A549 (cell line): Measurements from ENCODE around the gene PTPRJ. TPM values are rescaled to one million over a fixed set of nuclear protein-coding genes. Genes with fewer than 3 reads are reported as not detected.

Experiments
- CBX2 ChIP-seq: fragments of 200-600 bp; sonication (generic); IDR thresholded peaks from 2 replicates; pipeline ENCODE4 v1.6.1; 2016; ENCODE audit warnings: low read depth, mild to moderate bottlenecking, borderline replicate concordance
- CEBPB ChIP-seq, 2 experiments: fragments of >200 bp in 1 of 2; sonication (Bioruptor Twin) in 1 of 2; formaldehyde crosslinking in 1 of 2; IDR thresholded peaks; 2 replicates each; pipeline ENCODE4 v1.6.1; 2012 to 2016
- EHF ChIP-seq: fragments of 250-450 bp; sonication (Bioruptor Pico); IDR thresholded peaks from 2 replicates; pipeline ENCODE4 v1.5.0; 2020; ENCODE audit warnings: mild to moderate bottlenecking
- EHMT2 ChIP-seq: fragments of 200-600 bp; sonication (generic); IDR thresholded peaks from 2 replicates; pipeline ENCODE4 v1.6.1; 2016; ENCODE audit warnings: antibody characterized with exemption, low read depth, mild to moderate bottlenecking, moderate library complexity
- EP300 ChIP-seq, 2 experiments: fragments of >200 bp; sonication (Bioruptor Twin); formaldehyde crosslinking; IDR thresholded peaks; 2 replicates in 1 of 2; 3 replicates in 1 of 2; pipeline ENCODE4 v1.6.1; 2016 to 2017
- ESRRA ChIP-seq: fragments of 150-350 bp; IDR thresholded peaks from 2 replicates; pipeline ENCODE4 v1.6.1; 2014; ENCODE audit warnings: mild to moderate bottlenecking, low read length, borderline replicate concordance
- FOSB ChIP-seq: fragments of 250-450 bp; sonication (Bioruptor Pico); IDR thresholded peaks from 2 replicates; pipeline ENCODE4 v1.5.0; 2020; ENCODE audit warnings: mild to moderate bottlenecking, moderate library complexity
- FOSL2 ChIP-seq, 2 experiments: fragments of 450-650 bp in 1 of 2; fragments of >200 bp in 1 of 2; sonication (Bioruptor Twin) in 1 of 2; formaldehyde crosslinking; IDR thresholded peaks; 2 replicates each; pipeline versions ENCODE4 v1.5.0 to v1.6.1; 2016 to 2020; ENCODE audit warnings: mild to moderate bottlenecking in 1 of 2, moderate library complexity in 1 of 2
- GATA3 ChIP-seq: IDR thresholded peaks from 2 replicates; pipeline ENCODE4 v1.6.1; 2012; ENCODE audit warnings: borderline replicate concordance
- HDAC2 ChIP-seq: fragments of 200-600 bp; sonication (generic); IDR thresholded peaks from 2 replicates; pipeline ENCODE4 v1.6.1; 2016
- HOXA7 ChIP-seq: fragments of 250-450 bp; sonication (Bioruptor Pico); IDR thresholded peaks from 2 replicates; pipeline ENCODE4 v1.5.0; 2020; ENCODE audit warnings: mild to moderate bottlenecking, moderate library complexity
- HOXB13 ChIP-seq: fragments of 250-450 bp; sonication (Bioruptor Pico); IDR thresholded peaks from 2 replicates; pipeline ENCODE4 v1.5.0; 2020; ENCODE audit warnings: low read depth, mild to moderate bottlenecking, moderate library complexity
- JUN ChIP-seq, 2 experiments: fragments of >200 bp; sonication (Bioruptor Twin); formaldehyde crosslinking; IDR thresholded peaks; 2 replicates in 1 of 2; 3 replicates in 1 of 2; pipeline ENCODE4 v1.6.1; 2016 to 2017
- KDM5A ChIP-seq: fragments of 200-600 bp; sonication (generic); IDR thresholded peaks from 2 replicates; pipeline ENCODE4 v1.6.1; 2016; ENCODE audit warnings: antibody characterized with exemption, mild to moderate bottlenecking
- MAFK ChIP-seq: fragments of 450-650 bp; IDR thresholded peaks from 2 replicates; pipeline ENCODE4 v1.6.1; 2014; ENCODE audit not compliant: partially characterized antibody
- MAZ ChIP-seq: fragments of 150-350 bp; IDR thresholded peaks from 2 replicates; pipeline ENCODE4 v1.6.1; 2014; ENCODE audit warnings: antibody characterized with exemption, low read depth, low read length, borderline replicate concordance
- MYC ChIP-seq: IDR thresholded peaks from 2 replicates; pipeline ENCODE4 v1.6.1; 2012; ENCODE audit warnings: mild to moderate bottlenecking, inconsistent platforms, low read length, improper control_type of control experiment, borderline replicate concordance
- NR3C1 ChIP-seq: fragments of >200 bp; sonication (Bioruptor Twin); formaldehyde crosslinking; IDR thresholded peaks from 3 replicates; pipeline ENCODE4 v1.6.1; 2017
- POLR2A ChIP-seq: IDR thresholded peaks from 2 replicates; pipeline ENCODE4 v1.6.1; 2012; ENCODE audit warnings: mild to moderate bottlenecking, low read length
- RARB ChIP-seq: fragments of 250-450 bp; sonication (Bioruptor Pico); IDR thresholded peaks from 2 replicates; pipeline ENCODE4 v1.8.0; 2021; ENCODE audit warnings: mild to moderate bottlenecking, moderate library complexity
- RFX5 ChIP-seq: fragments of 450-650 bp; IDR thresholded peaks from 2 replicates; pipeline ENCODE4 v1.7.1; 2014; ENCODE audit warnings: antibody characterized with exemption, mild to moderate bottlenecking, moderate library complexity
- RNF2 ChIP-seq: fragments of 200-600 bp; sonication (generic); IDR thresholded peaks from 2 replicates; pipeline ENCODE4 v1.6.1; 2016; ENCODE audit warnings: low read depth, mild to moderate bottlenecking, antibody characterized with exemption, moderate library complexity, borderline replicate concordance
- SMC3 ChIP-seq: fragments of >200 bp; sonication (Bioruptor Twin); formaldehyde crosslinking; IDR thresholded peaks from 3 replicates; pipeline ENCODE4 v1.6.1; 2018; ENCODE audit warnings: inconsistent platforms
- TP53 ChIP-seq: fragments of 250-450 bp; sonication (Bioruptor Pico); IDR thresholded peaks from 2 replicates; pipeline ENCODE4 v1.5.0; 2021; ENCODE audit warnings: mild to moderate bottlenecking, moderate library complexity
- ZC3H11A ChIP-seq: fragments of 450-650 bp; IDR thresholded peaks from 2 replicates; pipeline ENCODE4 v1.6.1; 2014; ENCODE audit warnings: antibody characterized with exemption, mild to moderate bottlenecking
- ZFP36 ChIP-seq: fragments of 450-650 bp; IDR thresholded peaks from 2 replicates; pipeline ENCODE4 v1.6.1; 2014; ENCODE audit warnings: borderline replicate concordance; ENCODE audit not compliant: partially characterized antibody
- ZSCAN20 ChIP-seq: fragments of 250-450 bp; sonication (Bioruptor Pico); IDR thresholded peaks from 2 replicates; pipeline ENCODE4 v1.8.0; 2022; ENCODE audit warnings: mild to moderate bottlenecking, moderate library complexity
- polyA plus RNA-seq, 4 experiments: library from polyadenylated mRNA; depleted of rRNA in 3 of 4; stranded (reverse); fragments of >200 nt; fragmentation: RNase III in 1 of 4; extraction: RNeasy Plus Mini Kit Qiagen cat#74134 plus additional on column Dnase treatment in 1 of 4; gene quantifications; 2 replicates in 3 of 4; 3 replicates in 1 of 4; pipeline ENCODE4 v1.2.3, GENCODE V29; 2011 to 2017
- TF ChIP-seq, protein P1 (sequence below): IDR thresholded peaks from 2 replicates; pipeline ENCODE4 v1.6.1; 2012; ENCODE audit warnings: low read depth, borderline replicate concordance
- TF ChIP-seq, protein P2 (sequence below): fragments of >200 bp; sonication (Bioruptor Twin); formaldehyde crosslinking; IDR thresholded peaks from 3 replicates; pipeline ENCODE4 v1.5.1; 2016
- TF ChIP-seq, protein P3 (sequence below): fragments of 200-600 bp; sonication (generic); IDR thresholded peaks from 2 replicates; pipeline ENCODE4 v1.6.1; 2016; ENCODE audit warnings: antibody characterized with exemption, mild to moderate bottlenecking, moderate library complexity
- TF ChIP-seq, protein P4 (sequence below): fragments of 250-450 bp; sonication (Bioruptor Pico); IDR thresholded peaks from 2 replicates; pipeline ENCODE4 v1.5.0; 2020; ENCODE audit warnings: low read depth, mild to moderate bottlenecking, moderate library complexity
- TF ChIP-seq, protein P5 (sequence below): fragments of 450-650 bp; IDR thresholded peaks from 2 replicates; pipeline ENCODE4 v1.6.1; 2014; ENCODE audit warnings: antibody characterized with exemption
- TF ChIP-seq, protein P6 (sequence below): fragments of >200 bp; sonication (Bioruptor Twin); formaldehyde crosslinking; IDR thresholded peaks from 2 replicates; pipeline ENCODE4 v1.6.1; 2016

PTPRJ gene
- polyA plus RNA-seq, 2 of the 4 experiments (the other 2 are of a cell fraction): 30.3 to 50.5 TPM

DNA sequence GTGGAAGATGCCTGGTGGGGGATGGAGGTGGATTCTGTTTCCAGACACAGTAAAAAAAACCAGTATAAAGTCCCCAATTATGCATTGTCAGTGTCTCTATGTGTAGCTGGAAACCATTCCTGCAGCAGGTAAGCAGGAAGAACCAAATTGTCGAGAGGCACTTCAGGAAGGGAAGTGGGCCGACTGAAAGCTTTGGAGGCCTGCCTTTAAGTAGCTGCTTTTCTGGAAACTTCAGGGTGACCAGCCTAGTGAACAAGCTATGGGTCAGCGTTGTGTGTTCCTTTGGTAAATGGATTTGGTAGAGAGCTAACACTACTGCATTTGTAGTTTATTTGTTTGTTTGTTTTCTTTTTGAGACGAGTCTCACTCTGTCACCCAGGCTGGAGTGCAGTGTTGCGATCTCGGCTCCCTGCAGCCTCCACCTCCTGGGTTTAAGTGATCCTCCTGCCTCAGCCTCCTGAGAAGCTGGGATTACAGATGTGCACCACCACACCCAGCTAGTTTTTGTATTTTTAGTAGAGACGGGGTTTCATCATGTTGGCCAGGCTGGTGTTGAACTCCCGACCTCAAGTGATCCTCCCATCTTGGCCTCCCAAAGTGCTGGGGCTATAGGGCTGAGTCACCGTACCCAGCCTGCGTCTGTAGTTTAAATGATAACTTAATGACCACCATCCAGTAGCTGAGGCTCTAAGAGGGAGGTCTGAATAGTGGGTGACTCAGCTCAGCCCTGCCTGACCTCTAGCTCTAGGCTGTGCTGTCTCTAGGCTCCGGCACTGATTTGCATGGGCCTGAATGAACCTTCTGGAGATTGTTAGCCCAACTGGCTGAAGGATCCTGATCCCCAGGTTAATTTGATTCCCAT, 12.8 kb downstream of the PTPRJ start (continued):
- TF ChIP-seq, protein P1, sequence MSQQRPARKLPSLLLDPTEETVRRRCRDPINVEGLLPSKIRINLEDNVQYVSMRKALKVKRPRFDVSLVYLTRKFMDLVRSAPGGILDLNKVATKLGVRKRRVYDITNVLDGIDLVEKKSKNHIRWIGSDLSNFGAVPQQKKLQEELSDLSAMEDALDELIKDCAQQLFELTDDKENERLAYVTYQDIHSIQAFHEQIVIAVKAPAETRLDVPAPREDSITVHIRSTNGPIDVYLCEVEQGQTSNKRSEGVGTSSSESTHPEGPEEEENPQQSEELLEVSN: no peak
- TF ChIP-seq MAZ (no peak), JUN (IDR thresholded peaks at IDR 0.05) (peak; percentile 73 to 76; a peak in 4 of 5 replicates), HOXA7 (CRISPR knock-in tag) (no peak), SMC3 (0 out of 3 replicates have a peak, but pooled peaks have one; percentile 29), FOSB (CRISPR knock-in tag) (no peak), FOSL2 (IDR thresholded peaks at IDR 0.05) (peak; percentile 88), FOSL2 (CRISPR knock-in tag; IDR thresholded peaks at IDR 0.05) (peak; percentile 97), HDAC2 (no peak; the same call in 1 of the 2 replicates), MAFK (peak; percentile 83), KDM5A (no peak), GATA3 (peak; percentile 86; the same call in 1 of the 2 replicates), RFX5 (no peak), CEBPB (IDR thresholded peaks at IDR 0.05) (peak; percentile 61 to 81; a peak in 3 of 4 replicates), TP53 (CRISPR knock-in tag) (no peak), EP300 (IDR thresholded peaks at IDR 0.05) (peak; percentile 80 to 82; a peak in 3 of 5 replicates), NR3C1 (no peak), HOXB13 (CRISPR knock-in tag) (peak; percentile 26; the same call in 1 of the 2 replicates), RNF2 (no peak), ZSCAN20 (CRISPR knock-in tag) (no peak), ZFP36 (no peak), POLR2A (no peak), EHF (CRISPR knock-in tag) (no peak), RARB (CRISPR knock-in tag) (no peak), MYC (no peak), ZC3H11A (no peak), ESRRA (no peak), EHMT2 (no peak), CBX2 (no peak)
- TF ChIP-seq, protein P2, sequence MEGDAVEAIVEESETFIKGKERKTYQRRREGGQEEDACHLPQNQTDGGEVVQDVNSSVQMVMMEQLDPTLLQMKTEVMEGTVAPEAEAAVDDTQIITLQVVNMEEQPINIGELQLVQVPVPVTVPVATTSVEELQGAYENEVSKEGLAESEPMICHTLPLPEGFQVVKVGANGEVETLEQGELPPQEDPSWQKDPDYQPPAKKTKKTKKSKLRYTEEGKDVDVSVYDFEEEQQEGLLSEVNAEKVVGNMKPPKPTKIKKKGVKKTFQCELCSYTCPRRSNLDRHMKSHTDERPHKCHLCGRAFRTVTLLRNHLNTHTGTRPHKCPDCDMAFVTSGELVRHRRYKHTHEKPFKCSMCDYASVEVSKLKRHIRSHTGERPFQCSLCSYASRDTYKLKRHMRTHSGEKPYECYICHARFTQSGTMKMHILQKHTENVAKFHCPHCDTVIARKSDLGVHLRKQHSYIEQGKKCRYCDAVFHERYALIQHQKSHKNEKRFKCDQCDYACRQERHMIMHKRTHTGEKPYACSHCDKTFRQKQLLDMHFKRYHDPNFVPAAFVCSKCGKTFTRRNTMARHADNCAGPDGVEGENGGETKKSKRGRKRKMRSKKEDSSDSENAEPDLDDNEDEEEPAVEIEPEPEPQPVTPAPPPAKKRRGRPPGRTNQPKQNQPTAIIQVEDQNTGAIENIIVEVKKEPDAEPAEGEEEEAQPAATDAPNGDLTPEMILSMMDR: no peak
- TF ChIP-seq, protein P3, sequence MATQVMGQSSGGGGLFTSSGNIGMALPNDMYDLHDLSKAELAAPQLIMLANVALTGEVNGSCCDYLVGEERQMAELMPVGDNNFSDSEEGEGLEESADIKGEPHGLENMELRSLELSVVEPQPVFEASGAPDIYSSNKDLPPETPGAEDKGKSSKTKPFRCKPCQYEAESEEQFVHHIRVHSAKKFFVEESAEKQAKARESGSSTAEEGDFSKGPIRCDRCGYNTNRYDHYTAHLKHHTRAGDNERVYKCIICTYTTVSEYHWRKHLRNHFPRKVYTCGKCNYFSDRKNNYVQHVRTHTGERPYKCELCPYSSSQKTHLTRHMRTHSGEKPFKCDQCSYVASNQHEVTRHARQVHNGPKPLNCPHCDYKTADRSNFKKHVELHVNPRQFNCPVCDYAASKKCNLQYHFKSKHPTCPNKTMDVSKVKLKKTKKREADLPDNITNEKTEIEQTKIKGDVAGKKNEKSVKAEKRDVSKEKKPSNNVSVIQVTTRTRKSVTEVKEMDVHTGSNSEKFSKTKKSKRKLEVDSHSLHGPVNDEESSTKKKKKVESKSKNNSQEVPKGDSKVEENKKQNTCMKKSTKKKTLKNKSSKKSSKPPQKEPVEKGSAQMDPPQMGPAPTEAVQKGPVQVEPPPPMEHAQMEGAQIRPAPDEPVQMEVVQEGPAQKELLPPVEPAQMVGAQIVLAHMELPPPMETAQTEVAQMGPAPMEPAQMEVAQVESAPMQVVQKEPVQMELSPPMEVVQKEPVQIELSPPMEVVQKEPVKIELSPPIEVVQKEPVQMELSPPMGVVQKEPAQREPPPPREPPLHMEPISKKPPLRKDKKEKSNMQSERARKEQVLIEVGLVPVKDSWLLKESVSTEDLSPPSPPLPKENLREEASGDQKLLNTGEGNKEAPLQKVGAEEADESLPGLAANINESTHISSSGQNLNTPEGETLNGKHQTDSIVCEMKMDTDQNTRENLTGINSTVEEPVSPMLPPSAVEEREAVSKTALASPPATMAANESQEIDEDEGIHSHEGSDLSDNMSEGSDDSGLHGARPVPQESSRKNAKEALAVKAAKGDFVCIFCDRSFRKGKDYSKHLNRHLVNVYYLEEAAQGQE: no peak
- TF ChIP-seq, protein P4, sequence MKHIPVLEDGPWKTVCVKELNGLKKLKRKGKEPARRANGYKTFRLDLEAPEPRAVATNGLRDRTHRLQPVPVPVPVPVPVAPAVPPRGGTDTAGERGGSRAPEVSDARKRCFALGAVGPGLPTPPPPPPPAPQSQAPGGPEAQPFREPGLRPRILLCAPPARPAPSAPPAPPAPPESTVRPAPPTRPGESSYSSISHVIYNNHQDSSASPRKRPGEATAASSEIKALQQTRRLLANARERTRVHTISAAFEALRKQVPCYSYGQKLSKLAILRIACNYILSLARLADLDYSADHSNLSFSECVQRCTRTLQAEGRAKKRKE (CRISPR knock-in tag): no peak
- TF ChIP-seq, protein P5, sequence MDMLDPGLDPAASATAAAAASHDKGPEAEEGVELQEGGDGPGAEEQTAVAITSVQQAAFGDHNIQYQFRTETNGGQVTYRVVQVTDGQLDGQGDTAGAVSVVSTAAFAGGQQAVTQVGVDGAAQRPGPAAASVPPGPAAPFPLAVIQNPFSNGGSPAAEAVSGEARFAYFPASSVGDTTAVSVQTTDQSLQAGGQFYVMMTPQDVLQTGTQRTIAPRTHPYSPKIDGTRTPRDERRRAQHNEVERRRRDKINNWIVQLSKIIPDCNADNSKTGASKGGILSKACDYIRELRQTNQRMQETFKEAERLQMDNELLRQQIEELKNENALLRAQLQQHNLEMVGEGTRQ: no peak
- TF ChIP-seq, protein P6, sequence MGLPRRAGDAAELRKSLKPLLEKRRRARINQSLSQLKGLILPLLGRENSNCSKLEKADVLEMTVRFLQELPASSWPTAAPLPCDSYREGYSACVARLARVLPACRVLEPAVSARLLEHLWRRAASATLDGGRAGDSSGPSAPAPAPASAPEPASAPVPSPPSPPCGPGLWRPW: 0 out of 2 replicates have a peak, but pooled peaks have one; percentile 26
